ENCODE measurements around the gene MRPL21. TPM values are rescaled to one million over a fixed set of nuclear protein-coding genes. Genes with fewer than 3 reads are reported as not detected.

Gene MRPL21
- polyA plus RNA-seq, 4 donors, result 68.3 to 90.7 (median 73.2) TPM

DNA sequence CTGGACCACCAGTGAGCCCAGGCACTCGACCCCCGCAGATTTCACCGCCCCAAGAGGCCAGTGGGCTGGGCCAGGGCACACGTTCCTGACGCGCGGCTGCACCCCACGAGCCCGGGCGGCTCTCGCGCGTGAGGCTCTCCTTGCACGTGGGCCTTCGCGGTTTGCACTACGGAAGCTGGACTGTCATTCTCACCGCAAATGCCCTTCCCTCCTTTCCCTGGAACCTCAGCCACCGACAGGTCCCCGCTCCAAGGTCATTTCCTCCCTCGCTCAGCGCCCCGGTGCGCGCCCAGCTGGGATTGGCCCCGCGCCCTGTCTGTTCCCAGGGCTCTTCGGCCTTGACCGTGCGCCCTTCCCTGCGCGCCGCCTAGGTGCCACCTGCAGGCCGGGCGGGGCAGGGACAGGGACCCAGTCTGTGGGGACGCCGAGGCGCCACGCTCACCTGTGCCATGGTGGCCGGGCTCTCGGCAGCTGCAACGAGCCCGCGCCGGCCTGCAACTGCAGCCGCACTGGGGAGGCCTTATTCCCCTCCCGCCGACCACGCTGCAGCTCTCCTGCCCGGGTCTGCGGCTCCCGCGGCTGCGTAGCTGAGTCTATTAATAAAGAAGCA is 59.8 kb downstream of the MRPL21 start:
- DNase-seq (ENCODE audit: low read depth in 4 of 4, low spot score in 3 of 4), result no peak

DNA sequence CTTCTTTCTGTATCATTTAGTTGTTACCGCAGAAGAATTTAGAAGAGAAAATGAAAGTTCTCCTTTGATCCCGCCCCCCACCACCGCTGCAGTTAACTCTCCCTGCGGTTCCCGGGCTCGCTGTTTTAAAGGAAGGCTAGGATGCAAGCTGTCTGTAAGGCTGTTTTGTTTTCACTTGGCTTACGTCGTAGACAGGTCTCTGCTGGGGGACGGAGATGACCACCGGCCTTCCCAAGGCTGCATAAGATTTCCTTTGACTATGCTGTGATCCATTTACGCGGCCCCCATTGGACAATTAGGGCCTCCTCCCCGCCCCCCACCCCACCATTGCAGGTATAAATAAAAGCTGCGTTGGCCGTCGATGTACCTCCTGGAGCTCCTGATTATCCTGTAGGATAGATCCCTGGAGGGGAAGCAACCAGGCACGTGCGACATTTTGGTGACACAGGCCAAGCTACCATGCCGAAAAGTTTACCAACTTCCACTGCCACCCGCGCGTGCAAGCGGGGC is 60.5 kb downstream of the MRPL21 start:
- no peak for DNase-seq (ENCODE audit: low read depth in 4 of 4, low spot score in 3 of 4)

DNA sequence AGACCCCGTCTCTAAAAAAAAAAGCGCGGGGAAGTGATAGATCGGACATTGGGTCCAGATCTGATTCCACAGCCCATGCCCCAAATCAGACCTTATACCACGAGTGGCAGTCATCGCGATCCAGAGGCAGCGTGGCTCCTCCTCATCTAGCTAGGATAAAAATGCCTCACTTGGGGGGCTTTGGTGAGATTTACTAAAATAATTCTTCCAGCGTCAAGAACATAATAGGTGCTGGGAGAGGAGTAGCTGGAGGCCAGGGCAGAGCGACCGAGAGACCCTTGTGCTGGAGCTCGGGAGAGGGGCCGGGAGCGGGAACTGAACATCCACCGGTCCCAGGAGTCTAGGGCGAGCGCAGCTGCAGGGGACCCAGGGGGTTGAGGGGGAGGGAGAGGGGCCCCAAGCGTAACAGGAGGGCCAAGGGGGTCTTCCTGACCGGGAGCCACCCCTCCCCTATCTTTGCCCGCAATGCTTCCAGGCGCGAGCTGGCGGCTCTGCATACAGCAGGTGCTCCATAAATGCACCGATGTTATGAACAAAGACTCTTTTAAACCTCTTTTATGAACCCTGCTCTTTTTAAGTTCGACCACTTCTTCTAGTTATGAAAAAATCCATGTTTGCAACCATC is 61.1 kb downstream of the MRPL21 start:
- no peak for DNase-seq (ENCODE audit: low read depth in 4 of 4, low spot score in 3 of 4)

DNA sequence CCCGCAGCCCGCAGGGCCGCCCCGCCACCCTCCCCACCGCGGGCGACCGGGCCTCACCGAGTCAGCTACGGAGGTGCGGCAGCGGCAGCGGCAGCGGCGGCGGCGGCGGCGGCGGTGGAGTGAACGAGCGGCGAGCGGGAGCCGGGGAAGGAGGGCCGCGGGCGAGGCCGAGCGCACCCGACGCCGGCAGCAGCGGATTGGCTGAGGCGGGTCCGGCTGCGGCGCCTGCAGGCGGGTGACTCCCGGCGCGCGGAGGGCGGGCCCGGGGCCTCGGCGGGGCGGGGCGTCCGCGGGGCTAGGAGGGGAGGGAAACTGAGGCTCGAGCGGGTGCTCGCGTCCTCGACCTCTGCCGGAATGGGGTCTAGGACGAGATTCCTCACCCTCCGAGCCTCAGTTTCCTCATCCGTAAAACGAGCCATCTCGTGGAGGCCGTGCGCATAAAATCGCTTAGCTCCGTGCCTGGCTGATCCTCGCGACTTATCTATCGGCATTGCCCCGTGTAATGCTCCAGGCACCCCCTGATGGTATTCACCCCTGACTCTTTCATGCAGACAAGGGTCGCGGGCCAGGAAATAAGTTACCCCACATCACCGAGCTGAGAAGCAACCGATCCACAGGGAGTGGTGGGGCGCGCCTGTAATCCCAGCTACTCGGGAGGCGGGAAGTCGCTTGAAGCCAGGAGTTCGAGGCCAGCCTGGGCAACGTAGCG is 61.8 kb downstream of the MRPL21 start, which contains the start of gene CPT1A:
Gene CPT1A, minus strand, starts transcription at position 199 of the 709 bp plus-strand sequence. CDS start 26,442 bp downstream, outside the sequence.
- no peak for DNase-seq (ENCODE audit: low read depth in 4 of 4, low spot score in 3 of 4)

Other genes with a start within 250 kb of the MRPL21 start
- gene GAL, start 219.3 kb downstream of the MRPL21 start, polyA plus RNA-seq (ENCODE audit: insufficient read length in 4 of 4), result 1 to 10 TPM in 1 of 4 donors, under 1 TPM in 2, not detected in 1; 0.42 to 1.1 (median 0.44) TPM
- gene TESMIN, start 152.3 kb downstream of the MRPL21 start, polyA plus RNA-seq (ENCODE audit: insufficient read length in 4 of 4), result 10 to 100 TPM; 17.8 to 21.3 (median 19.5) TPM
- 10 to 100 TPM; 31.6 to 37.1 (median 35.4) TPM for gene CPT1A, start 61.9 kb downstream of the MRPL21 start, polyA plus RNA-seq (ENCODE audit: insufficient read length in 4 of 4)
- 10 to 100 TPM; 15.2 to 22.5 (median 16.3) TPM for gene IGHMBP2, start 59 bp upstream of the MRPL21 start, polyA plus RNA-seq (ENCODE audit: insufficient read length in 4 of 4)
- gene MRGPRD, start 77.2 kb upstream of the MRPL21 start, polyA plus RNA-seq (ENCODE audit: insufficient read length in 4 of 4), result not detected
- 10 to 100 TPM; 26.0 to 32.4 (median 26.5) TPM for gene MRGPRF, start 109.4 kb upstream of the MRPL21 start, polyA plus RNA-seq (ENCODE audit: insufficient read length in 4 of 4)
- 10 to 100 TPM; 13.8 to 17.1 (median 16.1) TPM for gene TPCN2, start 145.1 kb upstream of the MRPL21 start, polyA plus RNA-seq (ENCODE audit: insufficient read length in 4 of 4)